Osteocyte (in vitro differentiated cells): ENCODE data around the gene NHS. TPM values are rescaled to one million over a fixed set of nuclear protein-coding genes. Genes with fewer than 3 reads are reported as not detected.

Experiments
- DNase-seq: peaks from one replicate; pipeline ENCODE4 v3.0.0; 2021; ENCODE audit warnings: mixed read lengths; ENCODE audit not compliant: unreplicated experiment; ENCODE audit errors: extremely low spot score
- H3K27ac Mint-ChIP-seq: one replicate; pipeline ENCODE4 v1.8.0; 2021; ENCODE audit warnings: mild to moderate bottlenecking, mixed read lengths; ENCODE audit not compliant: unreplicated experiment
- H3K27me3 Mint-ChIP-seq: one replicate; pipeline ENCODE4 v1.8.0; 2021; ENCODE audit warnings: mixed read lengths; ENCODE audit not compliant: unreplicated experiment
- H3K36me3 Mint-ChIP-seq: one replicate; pipeline ENCODE4 v1.8.0; 2021; ENCODE audit warnings: mixed read lengths; ENCODE audit not compliant: unreplicated experiment
- H3K4me1 Mint-ChIP-seq: one replicate; pipeline ENCODE4 v1.8.0; 2021; ENCODE audit warnings: mixed read lengths; ENCODE audit not compliant: unreplicated experiment
- H3K4me3 Mint-ChIP-seq: one replicate; pipeline ENCODE4 v1.8.0; 2021; ENCODE audit warnings: mild to moderate bottlenecking, moderate library complexity, mixed read lengths; ENCODE audit not compliant: unreplicated experiment
- H3K9me3 Mint-ChIP-seq: one replicate; pipeline ENCODE4 v1.8.0; 2021; ENCODE audit warnings: mixed read lengths; ENCODE audit not compliant: unreplicated experiment
- CTCF ChIP-seq: fragments of 200-600 bp; sonication (generic); IDR thresholded peaks from 2 replicates; pipeline ENCODE4 v1.5.0; 2021; ENCODE audit warnings: antibody characterized with exemption, mild to moderate bottlenecking, moderate library complexity
- total RNA-seq: library from RNA; stranded (reverse); gene quantifications from 2 replicates; pipeline ENCODE4 v1.2.1, GENCODE V29; 2021

NHS gene
- total RNA-seq, 1 donor from 2014 or later: 4.3 TPM

- DNase-seq: no peak
- no peak overlapping the region for H3K27ac Mint-ChIP-seq
- TF ChIP-seq CTCF: no peak
- H3K27me3 Mint-ChIP-seq: no peaks in the 10 kb centered on the region
- H3K9me3 Mint-ChIP-seq: no peaks in the 10 kb centered on the region
- H3K36me3 Mint-ChIP-seq: no peaks in the 10 kb centered on the region
- no peaks in the 10 kb centered on the region for H3K4me1 Mint-ChIP-seq
- H3K4me3 Mint-ChIP-seq: no peak overlapping the region
Measured at GRCh38 chrX:17670874-17671273, 295.9 kb downstream of the NHS start.

GRCh38 chrX:17674601-17675000, 299.6 kb downstream of the NHS start:
- Mint-ChIP-seq H3K27ac (no peak overlapping the region), H3K27me3 (no peaks in the 10 kb centered on the region), H3K4me3 (no peak overlapping the region), H3K36me3 (no peaks in the 10 kb centered on the region), H3K9me3 (no peaks in the 10 kb centered on the region), H3K4me1 (no peaks in the 10 kb centered on the region)
- TF ChIP-seq CTCF: no peak
- DNase-seq: no peak

GRCh38 chrX:17679261-17679660, 304.3 kb downstream of the NHS start:
- DNase-seq: no peak
- Mint-ChIP-seq H3K27me3 (no peaks in the 10 kb centered on the region), H3K27ac (no peak overlapping the region), H3K4me1 (peaks cover 3% of the 10 kb centered on the region), H3K36me3 (no peaks in the 10 kb centered on the region), H3K4me3 (no peak overlapping the region), H3K9me3 (no peaks in the 10 kb centered on the region)
- TF ChIP-seq CTCF: no peak

- TF ChIP-seq CTCF: no peak
- Mint-ChIP-seq H3K4me1 (peaks cover 3% of the 10 kb centered on the region), H3K27ac (no peak overlapping the region), H3K4me3 (no peak overlapping the region), H3K9me3 (no peaks in the 10 kb centered on the region), H3K36me3 (no peaks in the 10 kb centered on the region), H3K27me3 (no peaks in the 10 kb centered on the region)
- DNase-seq: no peak
Measured at GRCh38 chrX:17679820-17680219, 304.8 kb downstream of the NHS start.

GRCh38 chrX:17680732-17681413, 305.9 kb downstream of the NHS start:
- H3K4me3 Mint-ChIP-seq: no peak overlapping the region
- no peak for TF ChIP-seq CTCF
- no peak for DNase-seq
- H3K36me3 Mint-ChIP-seq: no peaks in the 10 kb centered on the region
- H3K9me3 Mint-ChIP-seq: no peaks in the 10 kb centered on the region
- no peaks in the 10 kb centered on the region for H3K27me3 Mint-ChIP-seq
- H3K4me1 Mint-ChIP-seq: peaks cover 3% of the 10 kb centered on the region
- no peak overlapping the region for H3K27ac Mint-ChIP-seq
